ENCODE measurements around the gene PRR27. TPM values are rescaled to one million over a fixed set of nuclear protein-coding genes. Genes with fewer than 3 reads are reported as not detected.

Gene PRR27
- total RNA-seq, result not detected in 2 replicates

DNA sequence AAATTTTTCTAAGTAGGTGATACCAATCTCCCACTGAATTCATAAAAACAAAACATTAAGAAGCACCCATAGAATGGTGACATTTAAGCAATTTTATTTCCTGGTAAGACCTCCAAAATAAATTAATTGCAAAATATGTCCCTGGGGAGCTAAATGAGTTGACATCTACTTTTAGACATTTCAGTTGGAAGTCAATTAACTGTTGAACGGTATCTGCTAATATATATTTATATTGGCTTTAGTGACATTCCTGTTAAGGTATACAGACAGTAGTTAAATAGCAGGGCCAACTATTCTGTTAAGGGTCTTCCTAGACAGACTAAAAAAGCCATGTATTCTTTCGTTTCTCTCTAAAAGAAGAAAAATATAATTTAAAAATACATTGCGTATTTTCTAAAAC lies at the start of gene PRR27:
Gene PRR27 (plus strand): TSS at position 301 of the 400 bp plus-strand sequence. CDS start 139 bp downstream, outside the sequence.

DNA sequence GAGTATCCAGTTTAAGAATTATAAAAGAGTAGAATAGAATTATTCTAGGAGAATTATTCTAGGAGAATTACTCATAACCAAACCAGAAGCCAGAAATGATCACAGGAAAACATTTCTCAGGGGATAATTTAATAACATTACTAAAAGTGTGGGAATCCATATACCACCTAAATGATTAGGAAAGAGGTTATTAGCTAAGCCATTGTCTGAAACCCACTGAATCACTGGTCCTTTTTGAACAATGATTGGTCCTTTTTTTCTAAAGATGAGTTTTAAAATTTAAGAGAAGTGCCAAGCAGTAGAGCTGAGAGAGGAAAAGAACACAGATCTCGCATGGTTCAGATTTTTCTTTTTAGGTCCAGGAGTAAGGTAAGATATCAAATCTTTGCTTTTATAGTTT lies 41.4 kb downstream of the PRR27 start, which contains the start of gene ODAM:
Gene ODAM (plus strand): TSS at position 301 of the 400 bp plus-strand sequence. CDS start 819 bp downstream, outside the sequence.

Other genes with a start within 250 kb of the PRR27 start
- gene CSN1S1, start 223.2 kb upstream of the PRR27 start, total RNA-seq, result not detected in 2 replicates
- gene CSN2, start 188.5 kb upstream of the PRR27 start, total RNA-seq, result not detected in 2 replicates
- not detected in 2 replicates for gene STATH, start 158.3 kb upstream of the PRR27 start, total RNA-seq
- gene HTN3, start 125.8 kb upstream of the PRR27 start, total RNA-seq, result not detected in 2 replicates
- not detected in 2 replicates for gene HTN1, start 103.8 kb upstream of the PRR27 start, total RNA-seq
- not detected in 2 replicates for gene ODAM, start 41.5 kb downstream of the PRR27 start, total RNA-seq
- gene FDCSP, start 71.9 kb downstream of the PRR27 start, total RNA-seq, result 0.67 TPM in 1 of 2 replicates, not detected in the other
- not detected in 2 replicates for gene CSN3, start 88.4 kb downstream of the PRR27 start, total RNA-seq
- not detected in 2 replicates for gene CABS1, start 180.7 kb downstream of the PRR27 start, total RNA-seq
- gene SMR3A, start 206.5 kb downstream of the PRR27 start, total RNA-seq, result not detected in 2 replicates
- gene SMR3B, start 228.9 kb downstream of the PRR27 start, total RNA-seq, result not detected in 2 replicates
- not detected in 2 replicates for gene OPRPN, start 243.7 kb downstream of the PRR27 start, total RNA-seq

All from bronchus fibroblast of lung (primary cell).